ENCODE results near the gene ANKRD52. TPM values are rescaled to one million over a fixed set of nuclear protein-coding genes. Genes with fewer than 3 reads are reported as not detected.

ANKRD52 gene
- total and polyA plus RNA-seq, 10 of the 15 experiments (the other 5 are each of a cell fraction or from before 2014, with no cell fraction given): 0.90 to 55.3 (median 16.1) TPM

DNA sequence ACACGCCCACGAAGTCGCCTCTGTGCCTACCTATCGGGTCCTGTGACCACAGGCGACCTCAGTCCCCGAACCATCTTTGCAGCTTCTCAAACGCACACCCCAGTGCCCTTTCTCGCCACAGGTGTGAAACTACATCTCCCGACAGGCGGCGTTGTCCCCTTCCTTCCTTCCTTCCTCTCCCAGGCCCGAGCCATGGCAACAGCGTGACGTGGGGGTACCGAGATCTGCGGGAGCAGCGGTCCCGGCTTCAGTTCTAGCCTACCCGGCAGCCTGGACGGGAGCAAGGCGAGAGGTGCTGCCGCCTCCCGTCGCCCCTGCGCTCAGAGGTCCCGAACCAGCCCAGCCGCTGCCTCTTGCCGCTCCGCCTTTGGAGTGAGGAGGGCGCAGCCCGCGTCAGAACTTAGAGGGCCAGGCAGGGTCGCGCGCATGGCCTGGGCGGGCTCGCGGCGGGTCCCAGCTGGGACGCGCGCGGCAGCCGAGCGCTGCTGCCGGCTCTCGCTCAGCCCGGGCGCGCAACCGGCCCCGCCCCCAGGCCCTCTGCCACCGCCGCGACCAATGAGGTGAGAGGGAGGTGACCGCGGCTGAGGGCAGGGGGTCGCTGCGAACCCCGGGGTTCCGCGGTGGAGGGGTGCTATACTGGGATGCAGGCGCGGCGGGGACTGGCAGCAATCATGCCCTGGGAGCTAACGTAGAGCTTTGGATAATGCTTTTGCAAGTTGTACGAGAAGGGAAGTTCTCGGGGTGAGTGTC, 8.7 kb upstream of the ANKRD52 start, which contains the start of gene COQ10A (continued):
- TF ChIP-seq SMAD1 (IDR thresholded peaks at IDR 0.05; ENCODE audit: low read depth, partially characterized antibody) (no peak), SIX5 (IDR thresholded peaks at IDR 0.05; ENCODE audit: low read depth, low read length, severe bottlenecking) (peak; percentile 76), MYC (IDR thresholded peaks at IDR 0.05; ENCODE audit: insufficient read depth, insufficient read length, insufficient replicate concordance, low read length, severe bottlenecking) (no peak), ZNF207 (IDR thresholded peaks at IDR 0.05; ENCODE audit: borderline replicate concordance) (peak; percentile 78), HDGF (IDR thresholded peaks at IDR 0.05) (peak; percentile 24; the same call in 1 of the 2 replicates), HDAC2 (IDR thresholded peaks at IDR 0.05) (no peak), FOS (IDR thresholded peaks at IDR 0.05; ENCODE audit: borderline replicate concordance, extremely low read depth, insufficient read length) (no peak), SMAD5 (IDR thresholded peaks at IDR 0.05; ENCODE audit: low read depth) (peak; percentile 52; the same call in 1 of the 2 replicates), JUND (IDR thresholded peaks at IDR 0.05; ENCODE audit: low read depth, low read length) (no peak), PAX5 (IDR thresholded peaks at IDR 0.05; ENCODE audit: borderline replicate concordance, low read depth, low read length) (no peak), ZNF622 (IDR thresholded peaks at IDR 0.05) (no peak), CREB1 (IDR thresholded peaks at IDR 0.05; ENCODE audit: low read depth) (peak; percentile 82), DPF2 (IDR thresholded peaks at IDR 0.05) (peak; percentile 73)
- TF ChIP-seq, protein P1, sequence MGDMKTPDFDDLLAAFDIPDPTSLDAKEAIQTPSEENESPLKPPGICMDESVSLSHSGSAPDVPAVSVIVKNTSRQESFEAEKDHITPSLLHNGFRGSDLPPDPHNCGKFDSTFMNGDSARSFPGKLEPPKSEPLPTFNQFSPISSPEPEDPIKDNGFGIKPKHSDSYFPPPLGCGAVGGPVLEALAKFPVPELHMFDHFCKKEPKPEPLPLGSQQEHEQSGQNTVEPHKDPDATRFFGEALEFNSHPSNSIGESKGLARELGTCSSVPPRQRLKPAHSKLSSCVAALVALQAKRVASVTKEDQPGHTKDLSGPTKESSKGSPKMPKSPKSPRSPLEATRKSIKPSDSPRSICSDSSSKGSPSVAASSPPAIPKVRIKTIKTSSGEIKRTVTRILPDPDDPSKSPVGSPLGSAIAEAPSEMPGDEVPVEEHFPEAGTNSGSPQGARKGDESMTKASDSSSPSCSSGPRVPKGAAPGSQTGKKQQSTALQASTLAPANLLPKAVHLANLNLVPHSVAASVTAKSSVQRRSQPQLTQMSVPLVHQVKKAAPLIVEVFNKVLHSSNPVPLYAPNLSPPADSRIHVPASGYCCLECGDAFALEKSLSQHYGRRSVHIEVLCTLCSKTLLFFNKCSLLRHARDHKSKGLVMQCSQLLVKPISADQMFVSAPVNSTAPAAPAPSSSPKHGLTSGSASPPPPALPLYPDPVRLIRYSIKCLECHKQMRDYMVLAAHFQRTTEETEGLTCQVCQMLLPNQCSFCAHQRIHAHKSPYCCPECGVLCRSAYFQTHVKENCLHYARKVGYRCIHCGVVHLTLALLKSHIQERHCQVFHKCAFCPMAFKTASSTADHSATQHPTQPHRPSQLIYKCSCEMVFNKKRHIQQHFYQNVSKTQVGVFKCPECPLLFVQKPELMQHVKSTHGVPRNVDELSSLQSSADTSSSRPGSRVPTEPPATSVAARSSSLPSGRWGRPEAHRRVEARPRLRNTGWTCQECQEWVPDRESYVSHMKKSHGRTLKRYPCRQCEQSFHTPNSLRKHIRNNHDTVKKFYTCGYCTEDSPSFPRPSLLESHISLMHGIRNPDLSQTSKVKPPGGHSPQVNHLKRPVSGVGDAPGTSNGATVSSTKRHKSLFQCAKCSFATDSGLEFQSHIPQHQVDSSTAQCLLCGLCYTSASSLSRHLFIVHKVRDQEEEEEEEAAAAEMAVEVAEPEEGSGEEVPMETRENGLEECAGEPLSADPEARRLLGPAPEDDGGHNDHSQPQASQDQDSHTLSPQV (IDR thresholded peaks at IDR 0.05): no peak
- TF ChIP-seq, protein P2, sequence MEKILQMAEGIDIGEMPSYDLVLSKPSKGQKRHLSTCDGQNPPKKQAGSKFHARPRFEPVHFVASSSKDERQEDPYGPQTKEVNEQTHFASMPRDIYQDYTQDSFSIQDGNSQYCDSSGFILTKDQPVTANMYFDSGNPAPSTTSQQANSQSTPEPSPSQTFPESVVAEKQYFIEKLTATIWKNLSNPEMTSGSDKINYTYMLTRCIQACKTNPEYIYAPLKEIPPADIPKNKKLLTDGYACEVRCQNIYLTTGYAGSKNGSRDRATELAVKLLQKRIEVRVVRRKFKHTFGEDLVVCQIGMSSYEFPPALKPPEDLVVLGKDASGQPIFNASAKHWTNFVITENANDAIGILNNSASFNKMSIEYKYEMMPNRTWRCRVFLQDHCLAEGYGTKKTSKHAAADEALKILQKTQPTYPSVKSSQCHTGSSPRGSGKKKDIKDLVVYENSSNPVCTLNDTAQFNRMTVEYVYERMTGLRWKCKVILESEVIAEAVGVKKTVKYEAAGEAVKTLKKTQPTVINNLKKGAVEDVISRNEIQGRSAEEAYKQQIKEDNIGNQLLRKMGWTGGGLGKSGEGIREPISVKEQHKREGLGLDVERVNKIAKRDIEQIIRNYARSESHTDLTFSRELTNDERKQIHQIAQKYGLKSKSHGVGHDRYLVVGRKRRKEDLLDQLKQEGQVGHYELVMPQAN (conservative IDR thresholded peaks at IDR 0.05): peak; percentile 94
- TF ChIP-seq, protein P3, sequence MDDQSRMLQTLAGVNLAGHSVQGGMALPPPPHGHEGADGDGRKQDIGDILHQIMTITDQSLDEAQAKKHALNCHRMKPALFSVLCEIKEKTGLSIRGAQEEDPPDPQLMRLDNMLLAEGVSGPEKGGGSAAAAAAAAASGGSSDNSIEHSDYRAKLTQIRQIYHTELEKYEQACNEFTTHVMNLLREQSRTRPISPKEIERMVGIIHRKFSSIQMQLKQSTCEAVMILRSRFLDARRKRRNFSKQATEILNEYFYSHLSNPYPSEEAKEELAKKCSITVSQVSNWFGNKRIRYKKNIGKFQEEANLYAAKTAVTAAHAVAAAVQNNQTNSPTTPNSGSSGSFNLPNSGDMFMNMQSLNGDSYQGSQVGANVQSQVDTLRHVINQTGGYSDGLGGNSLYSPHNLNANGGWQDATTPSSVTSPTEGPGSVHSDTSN (IDR thresholded peaks at IDR 0.05; ENCODE audit: insufficient replicate concordance, low read depth, low read length): no peak
- TF ChIP-seq, protein P4, sequence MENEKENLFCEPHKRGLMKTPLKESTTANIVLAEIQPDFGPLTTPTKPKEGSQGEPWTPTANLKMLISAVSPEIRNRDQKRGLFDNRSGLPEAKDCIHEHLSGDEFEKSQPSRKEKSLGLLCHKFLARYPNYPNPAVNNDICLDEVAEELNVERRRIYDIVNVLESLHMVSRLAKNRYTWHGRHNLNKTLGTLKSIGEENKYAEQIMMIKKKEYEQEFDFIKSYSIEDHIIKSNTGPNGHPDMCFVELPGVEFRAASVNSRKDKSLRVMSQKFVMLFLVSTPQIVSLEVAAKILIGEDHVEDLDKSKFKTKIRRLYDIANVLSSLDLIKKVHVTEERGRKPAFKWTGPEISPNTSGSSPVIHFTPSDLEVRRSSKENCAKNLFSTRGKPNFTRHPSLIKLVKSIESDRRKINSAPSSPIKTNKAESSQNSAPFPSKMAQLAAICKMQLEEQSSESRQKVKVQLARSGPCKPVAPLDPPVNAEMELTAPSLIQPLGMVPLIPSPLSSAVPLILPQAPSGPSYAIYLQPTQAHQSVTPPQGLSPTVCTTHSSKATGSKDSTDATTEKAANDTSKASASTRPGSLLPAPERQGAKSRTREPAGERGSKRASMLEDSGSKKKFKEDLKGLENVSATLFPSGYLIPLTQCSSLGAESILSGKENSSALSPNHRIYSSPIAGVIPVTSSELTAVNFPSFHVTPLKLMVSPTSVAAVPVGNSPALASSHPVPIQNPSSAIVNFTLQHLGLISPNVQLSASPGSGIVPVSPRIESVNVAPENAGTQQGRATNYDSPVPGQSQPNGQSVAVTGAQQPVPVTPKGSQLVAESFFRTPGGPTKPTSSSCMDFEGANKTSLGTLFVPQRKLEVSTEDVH (IDR thresholded peaks at IDR 0.05; ENCODE audit: low read depth, partially characterized antibody): no peak
- TF ChIP-seq, protein P5, sequence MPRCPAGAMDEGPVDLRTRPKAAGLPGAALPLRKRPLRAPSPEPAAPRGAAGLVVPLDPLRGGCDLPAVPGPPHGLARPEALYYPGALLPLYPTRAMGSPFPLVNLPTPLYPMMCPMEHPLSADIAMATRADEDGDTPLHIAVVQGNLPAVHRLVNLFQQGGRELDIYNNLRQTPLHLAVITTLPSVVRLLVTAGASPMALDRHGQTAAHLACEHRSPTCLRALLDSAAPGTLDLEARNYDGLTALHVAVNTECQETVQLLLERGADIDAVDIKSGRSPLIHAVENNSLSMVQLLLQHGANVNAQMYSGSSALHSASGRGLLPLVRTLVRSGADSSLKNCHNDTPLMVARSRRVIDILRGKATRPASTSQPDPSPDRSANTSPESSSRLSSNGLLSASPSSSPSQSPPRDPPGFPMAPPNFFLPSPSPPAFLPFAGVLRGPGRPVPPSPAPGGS (IDR thresholded peaks at IDR 0.05; ENCODE audit: borderline replicate concordance, insufficient read depth, low read depth, low read length, poor library complexity, severe bottlenecking): no peak

All from GM12878 (cell line).